Endothelial cell of umbilical vein (primary cell): ENCODE measurements around the gene C1orf115. TPM values are rescaled to one million over a fixed set of nuclear protein-coding genes. Genes with fewer than 3 reads are reported as not detected.

Source experiments
- BruUV-seq: library from RNA; stranded (reverse); fragments of 400-500 nt; replicated peaks from 2 replicates; lab custom pipeline; 2021; lab: Mats Ljungman, UMichigan
- CTCF ChIA-PET: fragments of 300-600, 350-600 bp; sonication (Branson Sonifier 250); formaldehyde crosslinking; loops from one replicate; lab custom pipeline; 2021; ENCODE audit warnings: antibody characterized with exemption, inconsistent platforms; lab: Charles Lee
- POLR2A ChIA-PET: fragments of 300-600, 350-600 bp; sonication (Branson Sonifier 250); formaldehyde crosslinking; loops from one replicate; lab custom pipeline; 2021; ENCODE audit warnings: antibody characterized with exemption, inconsistent platforms; lab: Charles Lee
- DNase-seq: peaks from one replicate; pipeline ENCODE4 v3.0.0-alpha.2; 2011; ENCODE audit warnings: low read depth, low spot score
- FAIRE-seq: peaks from 2 replicates; lab custom pipeline; 2011; peaks lifted over from hg19 to GRCh38; lab: Jason Lieb, UNC
- H2AFZ ChIP-seq: 2 replicates; pipeline ENCODE4 v1.6.0; 2012; ENCODE audit warnings: low read depth, low read length, control low read depth, inconsistent platforms
- H3K27ac ChIP-seq: 2 replicates; pipeline ENCODE4 v1.5.1; 2011; ENCODE audit warnings: low read depth, mild to moderate bottlenecking, control low read depth, low read length, moderate library complexity; ENCODE audit not compliant: insufficient read depth
- H3K27me3 ChIP-seq, 2 experiments: 2 replicates each; pipeline versions ENCODE4 v1.6.0 to v1.6.1; 2011; ENCODE audit warnings: low read length in 2 of 2, mixed read lengths in 1 of 2; ENCODE audit not compliant: control insufficient read depth in 2 of 2, insufficient read depth in 2 of 2
- H3K36me3 ChIP-seq, 2 experiments: 2 replicates in 1 of 2; 3 replicates in 1 of 2; pipeline ENCODE4 v1.5.1; 2011; ENCODE audit warnings: low read length in 2 of 2, mild to moderate bottlenecking in 1 of 2, moderate library complexity in 1 of 2; ENCODE audit not compliant: control insufficient read depth in 2 of 2, insufficient read depth in 2 of 2; ENCODE audit errors: extremely low read depth in 1 of 2
- H3K4me1 ChIP-seq: 3 replicates; pipeline ENCODE4 v1.5.1; 2011; ENCODE audit warnings: mild to moderate bottlenecking, low read length; ENCODE audit not compliant: control insufficient read depth, insufficient read depth; ENCODE audit errors: extremely low read depth
- H3K4me2 ChIP-seq: 2 replicates; pipeline ENCODE4 v1.6.1; 2011; ENCODE audit warnings: low read length, control low read depth, mixed read lengths; ENCODE audit not compliant: insufficient read depth
- H3K4me3 ChIP-seq, 3 experiments: fragments of 200-600 bp in 1 of 3; sonication (generic), shearing (Covaris generic) in 1 of 3; replicated peaks in 1 of 3; 2 replicates each; pipeline ENCODE4 v1.5.1; 2011 to 2016; ENCODE audit warnings: control low read depth in 3 of 3, low read length in 3 of 3, mild to moderate bottlenecking in 2 of 3, inconsistent platforms in 1 of 3, low read depth in 1 of 3, moderate library complexity in 1 of 3; ENCODE audit not compliant: insufficient read depth in 1 of 3
- H3K79me2 ChIP-seq: 2 replicates; pipeline ENCODE4 v1.6.0; 2012; ENCODE audit warnings: low read length, inconsistent platforms; ENCODE audit not compliant: control insufficient read depth, insufficient read depth
- H3K9ac ChIP-seq: replicated peaks from 2 replicates; pipeline ENCODE3; 2011; ENCODE audit warnings: low read length, control low read depth; ENCODE audit not compliant: insufficient read depth; ENCODE audit errors: extremely low read depth
- H3K9me1 ChIP-seq: replicated peaks from 3 replicates; pipeline ENCODE4 v1.6.0; 2011; ENCODE audit warnings: mild to moderate bottlenecking, low read length; ENCODE audit not compliant: control insufficient read depth, insufficient read depth; ENCODE audit errors: extremely low read depth
- H3K9me3 ChIP-seq: replicated peaks from 2 replicates; pipeline ENCODE4 v1.5.1; 2012; ENCODE audit warnings: low read length, inconsistent platforms; ENCODE audit not compliant: control insufficient read depth, insufficient read depth
- H4K20me1 ChIP-seq: replicated peaks from 2 replicates; pipeline ENCODE3; 2011; ENCODE audit warnings: mild to moderate bottlenecking, low read length; ENCODE audit not compliant: control insufficient read depth, insufficient read depth; ENCODE audit errors: extremely low read depth
- CTCF ChIP-seq, 2 donors: IDR thresholded peaks; 1 replicate in 1 of 2; 2 replicates in 1 of 2; pipeline ENCODE4 v1.5.1; 2011; ENCODE audit warnings: low read length in 2 of 2, mild to moderate bottlenecking in 2 of 2, moderate library complexity in 2 of 2, control low read depth in 1 of 2, inconsistent platforms in 1 of 2, low read depth in 1 of 2; ENCODE audit not compliant: insufficient read depth in 1 of 2; ENCODE audit errors: extremely low read depth in 1 of 2
- EZH2 ChIP-seq: IDR thresholded peaks from 2 replicates; pipeline ENCODE4 v1.6.1; 2012; ENCODE audit warnings: borderline replicate concordance, low read depth, mild to moderate bottlenecking, moderate library complexity, low read length, inconsistent platforms; ENCODE audit not compliant: severe bottlenecking
- FOS ChIP-seq: IDR thresholded peaks from 2 replicates; pipeline ENCODE4 v1.6.1; 2011; ENCODE audit warnings: mild to moderate bottlenecking, low read length, moderate library complexity, borderline replicate concordance; ENCODE audit not compliant: insufficient read depth
- GATA2 ChIP-seq: IDR thresholded peaks from 2 replicates; pipeline ENCODE4 v1.7.0; 2011; ENCODE audit warnings: low read depth, mild to moderate bottlenecking, moderate library complexity, mixed read lengths, low read length; ENCODE audit not compliant: insufficient read length, insufficient read depth
- JUN ChIP-seq: IDR thresholded peaks from 2 replicates; pipeline ENCODE4 v1.6.1; 2011; ENCODE audit warnings: borderline replicate concordance, low read depth; ENCODE audit not compliant: insufficient read length, insufficient read depth
- MAX ChIP-seq: IDR thresholded peaks from 2 replicates; pipeline ENCODE4 v1.6.1; 2011; ENCODE audit not compliant: insufficient read depth, insufficient read length
- MYC ChIP-seq: IDR thresholded peaks from one replicate; pipeline ENCODE4 v1.6.1; 2011; ENCODE audit warnings: mild to moderate bottlenecking, low read depth, low read length
- POLR2A ChIP-seq: IDR thresholded peaks from 2 replicates; pipeline ENCODE4 v1.6.1; 2012; ENCODE audit warnings: low read depth, mild to moderate bottlenecking, control low read depth, low read length
- POLR2AphosphoS5 ChIP-seq: IDR thresholded peaks from 2 replicates; pipeline ENCODE4 v1.6.1; 2012; ENCODE audit warnings: low read depth, mild to moderate bottlenecking, control low read depth, low read length, moderate library complexity; ENCODE audit not compliant: insufficient read depth
- dilution Hi-C: fragments of 300-500 bp; cut with MboI; formaldehyde crosslinking; loops from one replicate; pipeline ENCODE4 v1.15.0; 2019; ENCODE audit warnings: low sequenced_read_pairs; ENCODE audit not compliant: extremely low pct_ligation_motif_present
- intact Hi-C: fragments of 100-400 bp; cut with micrococcal nuclease; formaldehyde crosslinking; loops from one replicate; pipeline ENCODE4 v1.10.0; 2022
- polyA plus RNA-seq, 4 experiments: library from polyadenylated mRNA; depleted of rRNA in 3 of 4; stranded (reverse) in 3 of 4; unstranded in 1 of 4; fragments of >200 nt; gene quantifications; 2 replicates each; pipeline versions ENCODE4 v1.2.1 to v1.2.3, GENCODE V29; 2011 to 2012; ENCODE audit warnings: missing spikeins in 1 of 4
- total RNA-seq: library from RNA; stranded (reverse); gene quantifications from 2 replicates; pipeline ENCODE4 v1.2.3, GENCODE V29; 2021

Gene C1orf115
- total and polyA plus RNA-seq, 2 donors (not counting 3 experiments of a cell fraction or from before 2014, with no cell fraction given), result 11.1 to 16.4 TPM

GRCh38 chr1:220687809-220688208, 2.4 kb upstream of the C1orf115 start:
- peaks cover 11% of the 10 kb centered on the region for H3K79me2 ChIP-seq
- no peaks in the 10 kb centered on the region for H3K27me3 ChIP-seq
- CTCF ChIA-PET, result interaction anchor here (7.3 kb wide), 1 partner anchor 46 kb away, joined by 83 read pairs; no protein-coding TSS in a partner anchor
- BruUV-seq, result no TSS peak
- TF ChIP-seq POLR2A (no peak), MYC (no peak), JUN (no peak), MAX (no peak)
- DNase-seq (no peak), FAIRE-seq (no peak)
- H3K36me3 ChIP-seq, result no peaks in the 10 kb centered on the region
- H3K4me1 ChIP-seq, result peaks cover 16% of the 10 kb centered on the region
- POLR2A ChIA-PET, result no interaction called here
- H3K9ac ChIP-seq, result no peak overlapping the region
- no peak overlapping the region for H3K27ac ChIP-seq
- no peak overlapping the region for H3K4me2 ChIP-seq
- intact Hi-C loops (loop anchor here (5.0 to 10.0 kb wide), 2 partner anchors 391 to 503 kb away; no protein-coding TSS in a partner anchor), dilution Hi-C loops (no loop called here)
- H3K9me3 ChIP-seq, result no peaks in the 10 kb centered on the region
- H3K9me1 ChIP-seq, result no peaks in the 10 kb centered on the region
- no peaks in the 10 kb centered on the region for H4K20me1 ChIP-seq
- no peak overlapping the region for H2AFZ ChIP-seq
- no peak overlapping the region for H3K4me3 ChIP-seq

- DNase-seq, result no peak
- Histone ChIP-seq H3K36me3 (no peaks in the 10 kb centered on the region), H3K9ac (no peak overlapping the region), H3K4me3 (peak overlapping the region in 2 of 3 experiments; percentile 44 to 78), H3K79me2 (peaks cover 15% of the 10 kb centered on the region), H3K4me1 (peaks cover 17% of the 10 kb centered on the region), H2AFZ (peak overlapping the region; percentile 79), H3K4me2 (peak overlapping the region; percentile 90), H3K9me3 (no peaks in the 10 kb centered on the region), H4K20me1 (no peaks in the 10 kb centered on the region), H3K27me3 (no peaks in the 10 kb centered on the region), H3K9me1 (no peaks in the 10 kb centered on the region), H3K27ac (no peak overlapping the region)
- intact Hi-C loops (loop anchor here (1.0 to 10.0 kb wide), 7 partner anchors 8 to 505 kb away; partner anchors contain the start of genes MARK1 and MTARC2), dilution Hi-C loops (no loop called here)
- FAIRE-seq, result no peak
- ChIA-PET POLR2A (no interaction called here), CTCF (interaction anchor here (0.8 to 7.3 kb wide), 3 partner anchors 10 to 87 kb away, joined by 3 to 83 read pairs (median 40); no protein-coding TSS in a partner anchor)
- BruUV-seq, result no TSS peak
- TF ChIP-seq POLR2A (no peak), GATA2 (no peak), FOS (no peak), MYC (no peak), EZH2 (no peak), MAX (no peak), JUN (no peak), POLR2AphosphoS5 (no peak), CTCF (IDR thresholded peaks at IDR 0.05; ENCODE audit: extremely low read depth in 1 of 2, insufficient read depth in 1 of 2, low read depth in 1 of 2, low read length in 2 of 2) (no peak)
Observed at GRCh38 chr1:220689666-220690065, 497 bp upstream of the C1orf115 start.
